K562 (cell line): ENCODE measurements around the gene ZNF232. TPM values are rescaled to one million over a fixed set of nuclear protein-coding genes. Genes with fewer than 3 reads are reported as not detected.
A peak's percentile ranks its signal among the peaks of the same experiment; 100 is the strongest.

Experiments used
- ATAC-seq: fragments of 200-7000 bp; cut with Tn5 transposase; 3 replicates; pipeline ENCODE4 v1.9.1; 2020; ENCODE audit warnings: moderate library complexity
- BruUV-seq: library from RNA; stranded (reverse); fragments of 400-500 nt; replicated peaks from 2 replicates; lab custom pipeline; 2021; lab: Mats Ljungman, UMichigan
- CTCF ChIA-PET: fragments of 300-600 bp; formaldehyde crosslinking; extraction: SDS; loops from one replicate; lab custom pipeline; 2021; ENCODE audit warnings: low intra/inter-chr PET ratio; lab: Yijun Ruan, JAX
- POLR2A ChIA-PET: fragments of 300-600, 350-650 bp; sonication (Branson Sonifier 250); formaldehyde crosslinking; extraction: SDS; loops from one replicate; lab custom pipeline; 2021; ENCODE audit warnings: antibody characterized with exemption, inconsistent platforms; lab: Yijun Ruan, JAX
- DNase-seq, 4 experiments: peaks; one replicate each; pipeline versions ENCODE4 v3.0.0 to v3.0.0-alpha.2; 2011 to 2018; ENCODE audit warnings: low spot score in 3 of 4, mixed read lengths in 3 of 4; ENCODE audit errors: extremely low read depth in 1 of 4
- FAIRE-seq: peaks from 2 replicates; lab custom pipeline; 2011; peaks lifted over from hg19 to GRCh38; lab: Jason Lieb, UNC
- H2AFZ ChIP-seq: 2 replicates; pipeline ENCODE4 v1.6.0; 2011; ENCODE audit warnings: low read depth, low read length, control low read depth, inconsistent platforms
- H3K27ac ChIP-seq: fragments of 200-600 bp; 3 replicates; pipeline ENCODE4 v1.8.0; 2011; ENCODE audit warnings: low read depth, mild to moderate bottlenecking, control low read depth, inconsistent platforms, low read length, moderate library complexity, mixed read lengths; ENCODE audit errors: extremely low read depth
- H3K27me3 ChIP-seq, 2 experiments: fragments of 300-600 bp in 1 of 2; 2 replicates in 1 of 2; 3 replicates in 1 of 2; pipeline versions ENCODE4 v1.6.0 to v1.8.0; 2011; ENCODE audit warnings: inconsistent platforms in 2 of 2, low read length in 2 of 2, mild to moderate bottlenecking in 1 of 2, mixed read lengths in 1 of 2, moderate library complexity in 1 of 2; ENCODE audit not compliant: control insufficient read depth in 2 of 2, insufficient read depth in 2 of 2
- H3K36me3 ChIP-seq: fragments of 300-600 bp; 3 replicates; pipeline ENCODE4 v1.8.0; 2011; ENCODE audit warnings: mild to moderate bottlenecking, low read length, inconsistent platforms; ENCODE audit not compliant: control insufficient read depth, insufficient read depth
- H3K4me1 ChIP-seq, 2 experiments: fragments of 200-600 bp in 1 of 2; replicated peaks in 1 of 2; 2 replicates in 1 of 2; 3 replicates in 1 of 2; pipeline versions ENCODE4 v1.5.1 to v1.8.0; 2011; ENCODE audit warnings: inconsistent platforms in 2 of 2, low read length in 2 of 2, mild to moderate bottlenecking in 1 of 2, mixed read lengths in 1 of 2, moderate library complexity in 1 of 2; ENCODE audit not compliant: control insufficient read depth in 2 of 2, insufficient read depth in 2 of 2
- H3K4me2 ChIP-seq: 2 replicates; pipeline ENCODE4 v1.6.1; 2011; ENCODE audit warnings: low read length, control low read depth, inconsistent platforms, mixed read lengths; ENCODE audit not compliant: insufficient read depth
- H3K4me3 ChIP-seq: fragments of 200-600 bp; sonication (generic), shearing (Covaris generic); 2 replicates; pipeline ENCODE4 v1.5.1; 2016; ENCODE audit warnings: control low read depth, inconsistent platforms
- H3K79me2 ChIP-seq: fragments of 200-600 bp; 3 replicates; pipeline ENCODE4 v1.8.0; 2011; ENCODE audit warnings: low read length, inconsistent platforms; ENCODE audit not compliant: control insufficient read depth, insufficient read depth
- H3K9ac ChIP-seq, 2 experiments: 2 replicates each; pipeline versions ENCODE4 v1.6.0 to v1.6.1; 2011; ENCODE audit warnings: low read depth in 2 of 2, low read length in 2 of 2, control low read depth in 1 of 2, inconsistent platforms in 1 of 2, mild to moderate bottlenecking in 1 of 2, mixed read lengths in 1 of 2; ENCODE audit not compliant: insufficient read depth in 1 of 2
- H3K9me1 ChIP-seq: one replicate; pipeline ENCODE4 v1.6.0; 2011; ENCODE audit warnings: inconsistent platforms, mild to moderate bottlenecking, low read length, moderate library complexity; ENCODE audit not compliant: control insufficient read depth, insufficient read depth
- H3K9me3 ChIP-seq: replicated peaks from 2 replicates; pipeline ENCODE4 v1.5.1; 2011; ENCODE audit warnings: low read depth, low read length, inconsistent platforms; ENCODE audit not compliant: control insufficient read depth, insufficient read depth
- H4K20me1 ChIP-seq: replicated peaks from 2 replicates; pipeline ENCODE4 v1.6.1; 2011; ENCODE audit warnings: low read length, inconsistent platforms, mixed read lengths; ENCODE audit not compliant: control insufficient read depth, insufficient read depth
- CREM ChIP-seq: IDR thresholded peaks from 2 replicates; pipeline ENCODE4 v1.6.1; 2014; ENCODE audit warnings: antibody characterized with exemption, low read depth
- HDAC1 ChIP-seq, 2 experiments: fragments of 450-650 bp; IDR thresholded peaks; 2 replicates each; pipeline ENCODE4 v1.6.1; 2016 to 2017; ENCODE audit warnings: inconsistent platforms in 1 of 2, mild to moderate bottlenecking in 1 of 2, moderate library complexity in 1 of 2
- PKNOX1 ChIP-seq: fragments of 450-650 bp; IDR thresholded peaks from 2 replicates; pipeline ENCODE4 v1.6.1; 2016
- RUNX1 ChIP-seq: sonication (generic); IDR thresholded peaks from 2 replicates; pipeline ENCODE4 v1.6.1; 2016; ENCODE audit warnings: antibody characterized with exemption, low read depth
- SOX6 ChIP-seq: fragments of 450-650 bp; IDR thresholded peaks from 2 replicates; pipeline ENCODE4 v1.6.1; 2014; ENCODE audit warnings: mild to moderate bottlenecking
- TCF15 ChIP-seq: fragments of 250-450 bp; sonication (Bioruptor Pico); IDR thresholded peaks from 2 replicates; pipeline ENCODE4 v1.8.0; 2022; ENCODE audit warnings: moderate library complexity, mild to moderate bottlenecking, inconsistent platforms
- TEAD4 ChIP-seq, 2 experiments: sonication (generic) in 1 of 2; formaldehyde crosslinking in 1 of 2; IDR thresholded peaks; 2 replicates each; pipeline versions ENCODE4 v1.6.1 to v1.8.0; 2012 to 2022; ENCODE audit warnings: borderline replicate concordance in 1 of 2, inconsistent platforms in 1 of 2, low read length in 1 of 2, mild to moderate bottlenecking in 1 of 2, missing genetic modification reagents in 1 of 2
- ZFP1 ChIP-seq: fragments of 450-650 bp; formaldehyde crosslinking; IDR thresholded peaks from 2 replicates; pipeline ENCODE4 v1.4.0; 2020; ENCODE audit warnings: mild to moderate bottlenecking, mixed read lengths
- ZNF232 ChIP-seq: sonication (generic); formaldehyde crosslinking; IDR thresholded peaks from 2 replicates; pipeline ENCODE4 v1.8.0; 2022; ENCODE audit warnings: mild to moderate bottlenecking, missing genetic modification reagents
- ZNF395 ChIP-seq: fragments of 200-800 bp; sonication (Bioruptor generic); IDR thresholded peaks from 2 replicates; pipeline ENCODE4 v1.6.1; 2017; ENCODE audit warnings: missing genetic modification characterization, missing compliant biosample characterization
- WGBS: fragments of 100-300 bp; shearing (Covaris generic); methylation state at CpG from one replicate; pipeline ENCODE4 v1.1.6; 2016; ENCODE audit warnings: low coverage, mixed read lengths; ENCODE audit not compliant: insufficient coverage; ENCODE audit errors: missing lambda C conversion rate; 5-methylcytosine and 5-hydroxymethylcytosine counted together
- in situ Hi-C: fragments of 300-500 bp; cut with MboI; formaldehyde crosslinking; loops from 4 replicates; pipeline ENCODE4 v1.15.0; 2018; ENCODE audit warnings: inconsistent platforms, mixed read lengths
- intact Hi-C: fragments of 100-400 bp; cut with micrococcal nuclease; formaldehyde crosslinking; loops from 2 replicates; pipeline ENCODE4 v1.14.2; 2022
- polyA plus RNA-seq, 8 experiments: library from polyadenylated mRNA; depleted of rRNA in 4 of 8; stranded (reverse) in 5 of 8; unstranded in 3 of 8; fragments of >200 nt; fragmentation: Nextera tagmentation in 2 of 8; fragmentation: Illumina TruSeq in 1 of 8; extraction: Ambion mirVana in 2 of 8; extraction: Trizol in 1 of 8; gene quantifications; 2 replicates each; pipeline versions ENCODE4 v1.2.1 to v1.2.3, GENCODE V29; 2011 to 2014; ENCODE audit warnings: inconsistent platforms in 1 of 8, missing spikeins in 1 of 8
- total RNA-seq, 7 experiments: library from RNA; depleted of rRNA in 6 of 7; stranded (reverse); fragments of >200 nt in 6 of 7; fragmentation: Illumina TruSeq in 2 of 7; extraction: Trizol in 2 of 7; gene quantifications; 2 replicates each; pipeline versions ENCODE4 v1.2.1 to v1.2.3, GENCODE V29; 2011 to 2021; ENCODE audit warnings: low replicate concordance in 1 of 7

Gene ZNF232
- total and polyA plus RNA-seq, 9 of the 15 experiments (the other 6 are each of a cell fraction or from before 2014, with no cell fraction given) = 10.6 to 26.0 (median 13.0) TPM

- intact Hi-C loops (no loop called here), in situ Hi-C loops (no loop called here)
- Histone ChIP-seq H3K27ac (no peak overlapping the region), H2AFZ (peak overlapping the region; percentile 91; the same call in 1 of the 2 replicates), H3K4me3 (peak overlapping the region; percentile 65), H3K4me1 (peaks cover 4 to 10% of the 10 kb centered on the region in 2 experiments; a peak in 4 of 5 replicates), H3K79me2 (peaks cover 25% of the 10 kb centered on the region), H4K20me1 (no peaks in the 10 kb centered on the region), H3K36me3 (peaks cover 45% of the 10 kb centered on the region), H3K9ac (peak overlapping the region; percentile 94 to 96; a peak in 2 of 4 replicates), H3K9me1 (no peaks in the 10 kb centered on the region), H3K9me3 (no peaks in the 10 kb centered on the region), H3K4me2 (peak overlapping the region; percentile 95), H3K27me3 (no peaks in the 10 kb centered on the region)
- FAIRE-seq (peak; percentile 66), DNase-seq (peak in 1 of 4 experiments; percentile 29), ATAC-seq (no peak; the same call in 1 of the 3 replicates)
- TSS peak; percentile 55 for BruUV-seq
- 11% methylated on average over 8 of the region's 8 CpGs for WGBS
- ChIA-PET CTCF (no interaction called here), POLR2A (interaction anchor here (0.6 to 1.5 kb wide), 3 partner anchors 9 to 304 kb away, joined by 3 to 4 read pairs (median 4); partner anchors contain the start of gene PLD2)
- no peak for TF ChIP-seq PKNOX1
- peak; percentile 72; the same call in 1 of the 2 replicates for TF ChIP-seq TEAD4 (IDR thresholded peaks at IDR 0.05; ENCODE audit: low read length)
- TF ChIP-seq TEAD4 (CRISPR knock-in tag; IDR thresholded peaks at IDR 0.05; ENCODE audit: borderline replicate concordance) = no peak
- peak; percentile 100 for TF ChIP-seq ZNF232 (CRISPR knock-in tag)
- TF ChIP-seq RUNX1 = no peak
- TF ChIP-seq SOX6 = peak; percentile 79
- 0 out of 2 replicates have a peak, but pooled peaks have one; percentile 14 for TF ChIP-seq CREM
- TF ChIP-seq HDAC1 (IDR thresholded peaks at IDR 0.05) = peak in 1 of 2 experiments; percentile 72; a peak in 2 of 4 replicates
- TF ChIP-seq TCF15 (CRISPR knock-in tag) = no peak
- no peak for TF ChIP-seq ZFP1 (CRISPR knock-in tag)
- no peak for TF ChIP-seq ZNF395
These were observed 862 bp downstream of the ZNF232 start for GRCh38 chr17:5110816-5111215.
